ENCODE results near the gene MYO1F. TPM values are rescaled to one million over a fixed set of nuclear protein-coding genes. Genes with fewer than 3 reads are reported as not detected.

Gene MYO1F
- total RNA-seq, 1 donor from 2014 or later: 0.10 TPM

DNA sequence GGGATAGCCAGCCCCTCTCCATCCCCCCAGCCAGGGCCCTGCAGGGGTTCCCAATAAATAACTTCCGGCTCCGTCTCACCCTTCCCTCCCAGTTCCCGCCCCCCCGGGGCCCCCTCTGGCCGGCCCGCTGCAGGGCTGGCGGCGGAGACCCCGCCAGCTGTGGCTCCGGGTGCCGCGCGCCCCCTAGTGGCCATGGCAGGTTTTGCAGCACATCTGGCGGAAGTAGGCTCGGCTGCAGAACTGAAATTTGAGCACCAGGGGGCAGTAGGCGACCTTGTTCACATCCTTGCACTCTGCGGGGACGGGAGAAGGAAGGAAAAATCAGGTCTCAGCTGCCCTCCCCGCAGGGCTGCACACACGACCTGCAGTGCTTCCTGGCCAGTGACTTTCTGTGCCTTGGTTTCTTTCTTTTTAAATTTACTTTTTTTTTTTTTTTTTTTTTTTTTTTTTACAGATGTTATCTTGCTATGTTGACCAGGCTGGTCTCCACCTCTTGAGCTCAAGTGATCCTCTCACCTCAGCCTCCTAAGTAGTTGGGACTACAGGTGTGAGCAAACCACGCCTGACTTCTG, 3.6 kb upstream of the MYO1F start:
- H3K27ac Mint-ChIP-seq (ENCODE audit: unreplicated experiment): no peak overlapping the region
- peaks cover 2% of the 10 kb centered on the region for H3K9me3 Mint-ChIP-seq (ENCODE audit: unreplicated experiment)
- peak; percentile 83 for DNase-seq

DNA sequence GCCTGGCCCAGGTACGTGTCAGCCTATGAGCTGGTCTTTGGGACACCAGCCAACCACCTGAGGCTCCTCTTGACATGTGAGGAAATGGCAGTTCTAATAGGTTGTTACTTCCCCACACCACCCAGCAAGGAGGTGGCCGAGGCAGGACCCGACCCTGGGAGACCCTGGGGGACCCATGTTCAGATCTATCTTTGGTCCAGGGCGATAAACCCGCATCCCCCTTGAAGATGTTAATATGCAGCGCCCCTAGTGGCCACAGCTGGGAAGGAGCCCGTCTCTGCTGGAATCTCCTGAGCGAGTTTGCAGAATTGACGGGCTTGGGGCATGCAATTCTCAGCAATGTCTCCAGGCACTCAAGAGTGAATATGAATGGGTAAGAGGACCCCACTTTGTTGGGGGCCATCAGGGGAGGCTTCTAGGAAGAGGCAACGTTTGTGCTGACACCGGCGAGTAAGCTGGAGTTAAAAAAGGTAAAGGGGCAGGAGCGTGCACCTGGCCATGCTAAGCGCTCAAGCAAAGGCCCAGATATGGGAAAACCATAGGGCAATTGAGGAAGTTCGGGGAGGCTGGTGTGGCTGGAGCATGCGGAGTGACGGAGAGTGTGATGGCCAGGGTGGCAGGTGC, 1.5 kb upstream of the MYO1F start:
- H3K4me3 Mint-ChIP-seq (ENCODE audit: unreplicated experiment): no peak overlapping the region
- peak; percentile 86 for DNase-seq
- H3K27ac Mint-ChIP-seq (ENCODE audit: unreplicated experiment): no peak overlapping the region
- TF ChIP-seq, protein P1, sequence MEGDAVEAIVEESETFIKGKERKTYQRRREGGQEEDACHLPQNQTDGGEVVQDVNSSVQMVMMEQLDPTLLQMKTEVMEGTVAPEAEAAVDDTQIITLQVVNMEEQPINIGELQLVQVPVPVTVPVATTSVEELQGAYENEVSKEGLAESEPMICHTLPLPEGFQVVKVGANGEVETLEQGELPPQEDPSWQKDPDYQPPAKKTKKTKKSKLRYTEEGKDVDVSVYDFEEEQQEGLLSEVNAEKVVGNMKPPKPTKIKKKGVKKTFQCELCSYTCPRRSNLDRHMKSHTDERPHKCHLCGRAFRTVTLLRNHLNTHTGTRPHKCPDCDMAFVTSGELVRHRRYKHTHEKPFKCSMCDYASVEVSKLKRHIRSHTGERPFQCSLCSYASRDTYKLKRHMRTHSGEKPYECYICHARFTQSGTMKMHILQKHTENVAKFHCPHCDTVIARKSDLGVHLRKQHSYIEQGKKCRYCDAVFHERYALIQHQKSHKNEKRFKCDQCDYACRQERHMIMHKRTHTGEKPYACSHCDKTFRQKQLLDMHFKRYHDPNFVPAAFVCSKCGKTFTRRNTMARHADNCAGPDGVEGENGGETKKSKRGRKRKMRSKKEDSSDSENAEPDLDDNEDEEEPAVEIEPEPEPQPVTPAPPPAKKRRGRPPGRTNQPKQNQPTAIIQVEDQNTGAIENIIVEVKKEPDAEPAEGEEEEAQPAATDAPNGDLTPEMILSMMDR (IDR thresholded peaks at IDR 0.05; ENCODE audit: partially characterized antibody, unreplicated experiment): peak; percentile 98
- peaks cover 2% of the 10 kb centered on the region for H3K9me3 Mint-ChIP-seq (ENCODE audit: unreplicated experiment)
- H3K4me1 Mint-ChIP-seq (ENCODE audit: low read depth, unreplicated experiment): no peaks in the 10 kb centered on the region
- peaks cover 3% of the 10 kb centered on the region for H3K27me3 Mint-ChIP-seq (ENCODE audit: unreplicated experiment)
- H3K36me3 Mint-ChIP-seq (ENCODE audit: unreplicated experiment): no peaks in the 10 kb centered on the region

More for the DNA sequence above, 3.6 kb upstream of the MYO1F start:
- H3K36me3 Mint-ChIP-seq (ENCODE audit: unreplicated experiment): no peaks in the 10 kb centered on the region
- H3K4me3 Mint-ChIP-seq (ENCODE audit: unreplicated experiment): no peak overlapping the region
- H3K27me3 Mint-ChIP-seq (ENCODE audit: unreplicated experiment): peaks cover 3% of the 10 kb centered on the region
- TF ChIP-seq, protein P1 (IDR thresholded peaks at IDR 0.05; ENCODE audit: partially characterized antibody, unreplicated experiment): peak; percentile 100
- H3K4me1 Mint-ChIP-seq (ENCODE audit: low read depth, unreplicated experiment): no peaks in the 10 kb centered on the region

DNA sequence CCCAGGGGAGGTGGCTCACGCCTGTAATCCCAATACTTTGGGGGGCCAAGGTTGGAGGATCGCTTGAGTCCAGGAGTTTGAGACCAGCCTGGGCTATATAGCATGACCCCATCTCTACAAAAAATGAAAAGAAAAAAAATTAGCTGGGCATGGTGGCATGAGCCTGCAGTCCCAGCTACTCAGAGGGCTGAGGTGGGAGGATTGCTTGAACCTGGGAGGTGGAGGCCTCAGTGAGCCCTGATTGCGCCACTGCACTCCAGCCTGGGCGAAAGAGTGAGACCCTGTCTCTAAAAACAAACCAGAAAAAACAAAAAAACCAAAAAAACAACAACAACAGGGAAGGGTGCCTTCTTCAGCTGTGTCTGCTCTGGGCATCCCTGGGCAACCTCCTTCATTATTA, 499 bp upstream of the MYO1F start:
- no peaks in the 10 kb centered on the region for H3K36me3 Mint-ChIP-seq (ENCODE audit: unreplicated experiment)
- H3K27ac Mint-ChIP-seq (ENCODE audit: unreplicated experiment): no peak overlapping the region
- no peak for DNase-seq
- TF ChIP-seq, protein P1 (IDR thresholded peaks at IDR 0.05; ENCODE audit: partially characterized antibody, unreplicated experiment): no peak
- no peak overlapping the region for H3K4me3 Mint-ChIP-seq (ENCODE audit: unreplicated experiment)
- H3K27me3 Mint-ChIP-seq (ENCODE audit: unreplicated experiment): peaks cover 3% of the 10 kb centered on the region
- H3K4me1 Mint-ChIP-seq (ENCODE audit: low read depth, unreplicated experiment): no peaks in the 10 kb centered on the region
- H3K9me3 Mint-ChIP-seq (ENCODE audit: unreplicated experiment): peaks cover 2% of the 10 kb centered on the region

- no peak for DNase-seq
- H3K4me1 Mint-ChIP-seq (ENCODE audit: low read depth, unreplicated experiment): no peaks in the 10 kb centered on the region
- H3K36me3 Mint-ChIP-seq (ENCODE audit: unreplicated experiment): no peaks in the 10 kb centered on the region
- H3K27me3 Mint-ChIP-seq (ENCODE audit: unreplicated experiment): peaks cover 3% of the 10 kb centered on the region
- TF ChIP-seq, protein P1 (IDR thresholded peaks at IDR 0.05; ENCODE audit: partially characterized antibody, unreplicated experiment): no peak
- peaks cover 2% of the 10 kb centered on the region for H3K9me3 Mint-ChIP-seq (ENCODE audit: unreplicated experiment)
- H3K27ac Mint-ChIP-seq (ENCODE audit: unreplicated experiment): no peak overlapping the region
- no peak overlapping the region for H3K4me3 Mint-ChIP-seq (ENCODE audit: unreplicated experiment)
Observed at GRCh38 chr19:8576273-8576993, 809 bp downstream of the MYO1F start.
